ACHN (cell line): ENCODE data around the gene RITA1.

Source experiments
- DNase-seq: peaks from one replicate; pipeline ENCODE4 v3.0.0-alpha.2; 2015
- in situ Hi-C: cut with HindIII; loops from 2 replicates; pipeline ENCODE4 v1.10.0; 2017; ENCODE audit warnings: low sequenced_read_pairs, low pct_ligation_motif_present, low pct_unique_long_range_greater_than_20kb

RITA1 gene

DNA sequence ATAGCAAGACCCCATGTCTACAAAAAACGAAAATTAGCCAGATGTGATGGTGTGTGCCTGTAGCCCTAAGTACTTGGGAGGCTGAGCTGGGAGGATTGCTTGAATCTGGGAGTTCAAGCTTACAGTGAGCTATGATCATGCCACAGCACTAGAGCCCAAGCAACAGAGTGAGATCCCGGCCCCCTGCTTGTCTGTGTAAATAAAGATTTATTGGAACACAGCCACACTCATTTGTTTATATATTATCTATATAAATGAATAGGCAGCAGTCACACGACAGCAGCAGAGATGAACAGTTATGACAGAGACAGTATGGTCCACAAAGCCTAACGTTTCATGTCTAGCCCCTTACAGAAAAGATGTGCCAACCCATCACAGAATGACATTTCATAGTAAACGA, 15.1 kb upstream of the RITA1 start:
- DNase-seq: no peak
- in situ Hi-C loops: loop anchor here (25.0 kb wide), 1 partner anchor 108 kb away; the partner anchor contains the start of gene DTX1

DNA sequence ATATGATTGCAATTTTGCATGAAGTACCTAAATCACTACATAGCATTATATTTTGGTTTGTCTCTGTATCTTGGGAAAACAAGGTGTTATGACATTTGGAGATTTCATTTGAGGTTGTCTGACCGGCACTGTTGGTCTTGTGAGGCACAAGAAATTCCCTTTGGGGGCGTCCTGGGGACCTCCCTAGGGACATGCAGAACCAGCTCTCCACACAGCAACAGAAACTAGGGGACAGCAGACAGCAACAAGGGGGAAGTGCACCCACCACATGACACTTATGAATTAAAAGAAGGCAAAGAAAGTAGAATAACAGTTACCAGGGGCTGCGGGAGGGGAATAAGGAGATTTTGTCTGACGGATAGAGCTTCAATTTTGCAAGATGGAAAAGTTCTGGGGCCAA, 14.6 kb upstream of the RITA1 start:
- in situ Hi-C loops: loop anchor here (25.0 kb wide), 1 partner anchor 109 kb away; the partner anchor contains the start of gene DTX1
- DNase-seq: no peak

DNA sequence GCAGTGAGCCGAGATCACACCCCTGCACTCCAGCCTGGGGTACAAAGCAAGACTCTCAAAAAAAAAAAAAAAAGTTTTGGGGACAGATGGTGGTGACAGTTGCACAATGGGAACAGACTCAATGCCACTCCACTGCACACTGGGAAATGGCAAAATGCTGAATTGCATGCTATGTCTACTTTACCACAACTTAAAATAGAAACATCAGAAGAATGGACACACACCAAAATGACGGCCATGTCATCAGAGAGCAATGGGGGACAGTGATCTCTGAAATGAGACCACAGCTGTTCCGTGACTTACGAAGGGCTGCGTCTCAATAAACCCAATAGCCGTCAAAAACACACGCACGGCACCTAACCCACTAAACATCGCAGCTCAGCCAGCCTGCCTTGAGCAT, 14.0 kb upstream of the RITA1 start:
- in situ Hi-C loops: loop anchor here (25.0 kb wide), 1 partner anchor 109 kb away; the partner anchor contains the start of gene DTX1
- no peak for DNase-seq

DNA sequence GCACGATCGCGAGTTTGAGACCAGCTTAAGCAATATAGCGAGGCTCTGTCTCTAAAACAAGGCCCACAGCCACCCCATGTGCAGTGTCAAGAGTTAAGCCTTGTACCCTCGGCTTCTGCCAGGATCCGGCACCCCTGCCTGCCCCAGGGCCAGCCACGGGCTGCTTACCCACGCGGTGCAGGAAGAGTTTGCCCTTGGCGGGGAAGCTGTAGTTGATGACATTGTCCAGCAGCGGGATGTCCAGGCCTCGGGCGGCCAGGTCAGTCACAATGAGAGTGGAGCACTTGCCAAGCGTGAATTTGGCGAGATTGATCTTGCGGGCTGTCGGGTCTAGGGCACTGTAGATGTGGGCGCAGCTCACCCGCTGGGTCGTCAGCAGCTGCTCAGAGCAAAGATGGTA, 13.3 kb upstream of the RITA1 start:
- in situ Hi-C loops: loop anchor here (25.0 kb wide), 1 partner anchor 110 kb away; the partner anchor contains the start of gene DTX1
- no peak for DNase-seq

DNA sequence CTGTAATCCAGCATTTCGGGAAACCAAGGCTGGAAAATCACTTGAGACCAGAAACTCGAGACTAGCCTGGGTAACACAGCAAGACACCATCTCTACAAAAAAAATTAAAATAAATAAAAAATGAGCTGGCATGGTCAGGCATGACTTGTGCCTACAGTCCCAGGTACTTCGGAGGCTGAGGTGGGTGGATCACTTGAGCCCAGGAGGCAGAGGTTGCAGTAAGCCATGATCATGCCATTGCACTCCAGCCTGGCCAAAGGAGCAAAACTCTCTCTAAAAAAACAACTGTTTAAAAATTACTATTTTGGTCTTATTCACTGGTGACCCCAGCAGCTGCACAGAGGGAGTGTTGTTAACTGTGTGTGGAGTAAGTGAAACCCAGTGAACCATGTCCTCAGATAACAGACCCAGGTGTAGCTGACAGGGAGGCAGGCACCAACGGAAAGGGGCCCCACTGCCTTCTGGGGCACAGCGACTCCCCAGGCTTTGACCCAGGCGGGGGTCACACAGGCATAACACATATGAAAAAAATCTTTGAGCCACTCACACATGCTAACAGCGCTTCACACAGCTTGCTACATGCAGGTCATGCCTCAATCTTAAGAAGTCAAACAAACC, 12.3 kb upstream of the RITA1 start:
- no peak for DNase-seq
- in situ Hi-C loops: loop anchor here (25.0 kb wide), 1 partner anchor 111 kb away; the partner anchor contains the start of gene DTX1

DNA sequence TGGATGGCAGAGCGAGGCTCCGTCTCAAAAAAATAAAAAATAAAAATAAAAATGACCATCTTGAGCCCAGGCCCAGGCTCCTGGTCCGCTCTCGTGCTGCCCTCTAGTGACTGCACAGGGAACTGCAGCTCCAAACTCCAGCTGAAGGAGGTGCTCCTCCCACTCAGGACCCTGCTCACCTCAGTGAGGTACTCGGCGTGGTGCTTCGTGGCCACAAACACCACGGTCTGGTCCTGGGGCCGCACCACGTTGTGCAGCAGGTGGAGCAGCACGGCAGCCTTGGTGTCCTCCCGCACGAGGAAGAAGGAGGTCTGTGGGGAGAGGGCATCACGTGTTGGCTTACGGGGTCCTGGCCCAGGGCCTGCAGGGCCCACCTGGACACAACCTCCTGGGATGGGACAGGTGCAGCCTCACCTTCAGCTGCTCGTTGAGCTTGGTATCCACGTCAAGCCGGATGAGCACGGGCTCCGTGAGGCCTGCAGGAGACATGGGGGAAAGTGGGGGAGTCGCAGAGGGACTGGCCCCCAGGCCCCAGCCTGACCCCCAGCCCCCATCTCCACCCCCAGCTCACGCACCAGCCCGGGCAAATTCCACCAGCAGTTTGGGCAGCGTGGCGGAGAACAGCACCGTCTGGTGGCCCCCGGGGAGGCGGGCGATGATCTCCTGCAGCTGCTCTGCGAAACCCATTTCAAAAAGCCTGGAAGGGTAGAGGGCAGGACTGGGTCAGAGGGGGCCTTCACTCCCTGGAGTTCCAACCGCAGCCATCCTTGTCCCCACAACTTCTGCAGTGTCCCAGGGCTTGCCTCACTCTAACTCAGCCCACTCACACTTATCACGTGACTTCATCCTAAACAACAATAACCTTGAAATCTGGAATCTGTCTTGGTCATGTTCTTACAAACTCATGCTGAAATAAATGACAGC, 10.8 kb upstream of the RITA1 start:
- in situ Hi-C loops: loop anchor here (25.0 kb wide), 1 partner anchor 112 kb away; the partner anchor contains the start of gene DTX1
- DNase-seq: peak; percentile 86

DNA sequence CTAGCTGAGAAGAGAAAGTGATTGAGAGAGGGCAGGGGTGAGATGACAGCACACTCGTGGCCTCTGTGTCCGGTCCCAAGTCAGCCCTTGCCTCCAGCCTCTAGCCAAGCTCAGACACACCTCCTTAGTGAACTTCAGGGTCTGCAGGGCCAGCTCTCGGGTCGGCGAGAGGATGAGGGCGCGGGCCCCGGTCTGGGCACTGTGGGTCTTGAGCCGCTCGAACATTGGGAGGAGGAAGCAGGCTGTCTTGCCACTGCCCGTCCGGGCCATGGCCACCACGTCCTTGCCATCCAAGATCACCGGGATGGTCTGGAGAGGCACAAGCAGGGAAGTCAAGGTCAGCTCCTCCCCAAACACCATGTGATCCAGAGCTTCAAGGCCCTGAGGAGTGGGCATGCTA, 6.5 kb upstream of the RITA1 start:
- no peak for DNase-seq
- in situ Hi-C loops: no loop called here

DNA sequence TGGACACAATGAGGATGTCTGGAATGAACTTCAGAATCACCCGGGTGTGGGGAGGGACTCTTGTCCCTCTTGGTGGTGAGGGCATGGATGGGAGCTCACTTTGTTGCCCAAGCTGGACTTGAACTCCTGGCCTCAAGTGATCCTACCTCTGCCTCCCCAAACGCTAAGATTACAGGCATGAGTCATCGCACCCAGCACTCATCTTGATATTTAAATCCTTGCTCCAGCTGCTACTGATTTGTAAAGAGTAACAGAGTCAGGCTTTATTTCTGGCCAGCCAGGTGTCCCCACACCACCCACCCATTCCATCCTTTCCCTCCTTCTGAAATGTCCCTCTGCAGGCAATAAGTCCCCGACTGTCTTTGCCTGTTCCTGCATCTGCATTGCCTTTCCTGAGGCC, 5.2 kb upstream of the RITA1 start:
- in situ Hi-C loops: no loop called here
- no peak for DNase-seq

DNA sequence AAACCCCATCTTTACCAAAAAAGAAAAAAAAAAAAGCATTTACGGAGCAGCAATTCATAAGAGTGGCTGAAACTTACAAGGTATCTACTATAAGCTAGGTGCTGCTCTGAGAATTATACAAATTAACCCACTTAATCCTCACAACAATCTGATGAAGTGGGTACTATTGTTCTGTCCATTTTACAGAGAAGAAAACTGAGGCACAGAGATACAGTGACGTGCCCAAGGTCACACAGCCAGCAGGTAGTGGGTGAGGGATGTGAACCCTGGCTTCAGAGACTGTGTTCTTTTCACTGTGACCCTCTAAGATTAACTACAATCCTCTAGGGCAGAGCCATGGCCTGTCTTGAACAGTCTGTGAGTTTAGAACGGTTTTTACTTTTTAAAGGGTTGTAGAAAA, 3.5 kb upstream of the RITA1 start:
- in situ Hi-C loops: no loop called here
- no peak for DNase-seq

DNA sequence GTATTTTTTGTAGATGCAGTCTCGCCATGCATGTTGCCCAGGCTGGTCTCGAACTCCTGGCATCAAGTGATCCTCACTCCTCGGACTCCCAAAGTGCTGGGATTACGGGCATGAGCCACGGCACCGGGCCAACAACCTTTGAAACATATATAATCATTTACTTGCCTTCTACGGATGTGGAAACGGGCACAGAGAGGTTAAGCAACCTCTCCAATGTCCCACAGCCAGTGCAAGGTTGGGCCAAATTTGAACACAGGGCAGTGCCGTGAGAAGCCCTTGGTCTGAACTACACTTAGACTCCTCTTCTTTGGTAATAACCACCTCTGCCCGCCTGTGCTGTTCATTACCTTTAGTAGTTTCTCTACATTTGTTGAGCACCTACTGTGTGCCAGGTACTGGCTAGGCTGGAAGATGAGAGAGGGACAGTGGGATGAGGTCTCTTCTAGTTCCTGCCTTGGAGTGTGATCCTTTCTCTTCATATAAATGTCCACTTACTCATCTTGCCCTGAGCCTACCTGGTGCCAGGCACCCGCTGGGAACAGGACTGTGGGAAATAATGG, 2.4 kb upstream of the RITA1 start:
- no peak for DNase-seq
- in situ Hi-C loops: no loop called here

DNA sequence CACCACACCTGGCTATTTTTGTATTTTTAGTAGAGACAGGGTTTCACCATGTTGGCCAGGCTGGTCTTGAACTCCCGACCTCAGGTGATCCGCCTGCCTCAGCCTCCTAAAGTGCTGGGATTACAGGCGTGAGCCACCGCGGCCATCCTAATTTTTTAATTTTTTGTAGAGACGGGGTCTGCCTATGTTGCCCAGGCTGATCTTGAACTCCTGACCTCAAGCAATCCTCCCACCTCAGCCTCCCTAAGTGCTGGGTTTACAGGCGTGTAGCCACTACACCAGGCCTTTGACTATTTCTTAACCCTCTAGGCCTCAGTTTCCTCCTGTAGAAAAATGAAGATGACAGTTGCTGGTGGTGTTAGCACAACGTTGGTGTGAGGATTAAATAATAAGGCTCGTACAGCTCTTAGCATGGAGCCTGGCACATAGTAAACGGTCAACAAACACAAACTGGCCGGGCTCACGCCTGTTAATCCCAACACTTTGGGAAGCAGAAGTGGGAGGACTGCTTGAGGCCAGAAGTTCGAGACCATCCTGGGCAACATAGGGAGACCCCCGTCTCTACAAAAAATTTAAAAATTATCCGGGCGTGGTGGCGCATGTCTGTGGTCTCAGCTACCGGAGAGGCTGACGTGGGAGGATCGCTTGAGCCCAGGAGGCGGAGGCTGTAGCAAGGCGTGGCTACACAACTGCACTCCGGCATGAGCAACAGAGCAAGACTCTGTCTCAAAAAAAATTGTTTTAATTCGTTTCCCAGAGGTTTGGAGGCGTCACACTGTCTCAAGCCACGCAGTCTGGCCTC, 1.2 kb upstream of the RITA1 start:
- DNase-seq: no peak
- in situ Hi-C loops: no loop called here

DNA sequence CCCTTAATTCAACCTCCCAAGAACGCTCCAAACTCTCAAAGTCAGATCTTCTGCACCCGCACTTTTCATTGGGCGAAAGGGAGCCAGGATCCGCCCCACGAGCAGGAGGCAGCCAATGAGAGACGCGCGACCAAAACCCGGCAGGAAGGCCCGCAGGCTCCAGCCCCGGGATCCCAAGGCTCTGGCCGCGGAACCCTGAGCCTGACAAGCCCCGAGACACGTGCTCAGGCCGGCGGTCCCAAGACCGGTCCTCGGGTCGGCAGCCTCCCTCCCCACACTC, 681 bp upstream of the RITA1 start:
- in situ Hi-C loops: no loop called here
- DNase-seq: peak; percentile 96

DNA sequence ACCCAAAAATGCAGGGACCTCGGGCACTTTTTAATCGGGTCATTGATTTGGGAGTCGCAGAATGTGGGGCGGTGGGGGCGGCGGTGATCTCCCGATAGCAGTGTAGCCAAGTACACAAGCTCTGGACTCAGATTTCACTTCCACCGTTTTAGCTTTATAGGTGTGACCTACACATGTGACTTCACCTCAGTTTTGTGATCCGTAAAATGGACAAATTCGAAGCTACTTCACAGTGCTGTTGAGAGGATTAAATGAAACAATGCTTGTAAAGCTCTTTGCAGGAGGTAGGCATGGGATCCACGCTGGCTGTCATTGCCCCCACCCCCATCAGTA, 478 bp downstream of the RITA1 start:
- peak; percentile 31 for DNase-seq
- in situ Hi-C loops: no loop called here

DNA sequence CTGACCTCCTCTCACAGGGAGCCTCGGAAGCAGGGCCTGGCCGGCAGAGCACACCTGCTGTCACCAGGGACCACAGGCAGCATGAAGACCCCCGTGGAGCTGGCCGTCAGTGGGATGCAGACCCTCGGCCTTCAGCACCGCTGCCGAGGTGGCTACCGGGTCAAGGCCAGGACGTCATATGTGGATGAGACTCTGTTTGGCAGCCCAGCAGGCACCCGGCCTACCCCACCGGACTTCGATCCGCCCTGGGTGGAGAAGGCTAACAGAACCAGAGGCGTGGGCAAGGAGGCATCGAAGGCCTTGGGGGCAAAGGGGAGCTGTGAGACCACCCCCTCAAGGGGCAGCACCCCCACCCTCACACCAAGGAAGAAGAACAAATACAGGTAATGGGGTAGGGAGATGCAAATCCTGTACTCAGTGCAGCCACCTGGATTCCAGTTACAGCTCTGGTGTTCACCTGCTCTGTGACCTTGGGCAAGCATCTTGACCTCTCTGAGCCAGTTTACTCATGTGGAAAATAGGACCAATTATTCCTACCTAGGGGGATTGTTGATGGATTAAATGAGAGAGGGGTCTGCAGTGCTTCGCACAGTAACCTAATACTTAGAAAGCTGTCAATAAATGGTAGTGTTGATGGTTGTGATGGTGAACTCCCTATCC, 1.3 kb downstream of the RITA1 start:
- no peak for DNase-seq
- in situ Hi-C loops: no loop called here

DNA sequence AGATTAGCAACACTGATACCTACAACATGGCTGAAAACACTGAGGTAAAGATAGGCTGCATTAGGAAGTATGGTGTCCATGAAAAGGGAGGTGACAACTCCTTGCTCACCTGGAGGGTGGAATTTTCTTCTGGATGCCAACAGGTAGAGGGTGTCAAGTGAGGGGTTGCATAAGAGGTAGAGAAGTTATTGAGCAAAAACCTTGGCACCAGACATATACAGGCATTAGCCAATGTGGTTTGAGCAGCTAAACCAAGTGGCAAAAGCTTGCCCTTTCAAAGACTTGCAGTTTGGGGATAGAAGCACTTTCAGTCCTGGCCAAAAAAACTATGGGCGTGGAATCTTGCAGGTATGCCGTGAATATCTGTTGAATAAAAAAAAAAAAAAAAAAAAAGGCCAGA, 3.8 kb downstream of the RITA1 start:
- no peak for DNase-seq
- in situ Hi-C loops: no loop called here

DNA sequence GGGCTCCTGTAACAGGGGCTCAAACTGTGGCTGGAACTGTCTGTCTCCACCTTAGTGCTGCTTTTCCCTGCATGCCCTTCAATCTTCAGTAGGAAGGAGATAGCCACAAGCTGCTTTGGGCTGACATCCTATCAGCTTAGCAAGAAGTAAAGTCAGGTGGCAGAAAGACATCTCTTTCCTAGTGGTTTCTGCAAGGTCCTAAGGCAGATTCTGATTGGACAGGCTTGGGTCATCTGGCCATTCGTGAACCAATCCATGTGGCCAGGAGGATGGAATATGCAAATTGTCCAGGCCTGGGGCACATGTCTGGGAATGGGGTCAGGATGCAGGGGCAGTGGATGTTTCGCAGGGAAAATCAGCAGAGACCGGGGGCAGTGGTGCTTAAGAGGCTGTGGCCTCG, 5.2 kb downstream of the RITA1 start:
- in situ Hi-C loops: no loop called here
- DNase-seq: peak; percentile 88

DNA sequence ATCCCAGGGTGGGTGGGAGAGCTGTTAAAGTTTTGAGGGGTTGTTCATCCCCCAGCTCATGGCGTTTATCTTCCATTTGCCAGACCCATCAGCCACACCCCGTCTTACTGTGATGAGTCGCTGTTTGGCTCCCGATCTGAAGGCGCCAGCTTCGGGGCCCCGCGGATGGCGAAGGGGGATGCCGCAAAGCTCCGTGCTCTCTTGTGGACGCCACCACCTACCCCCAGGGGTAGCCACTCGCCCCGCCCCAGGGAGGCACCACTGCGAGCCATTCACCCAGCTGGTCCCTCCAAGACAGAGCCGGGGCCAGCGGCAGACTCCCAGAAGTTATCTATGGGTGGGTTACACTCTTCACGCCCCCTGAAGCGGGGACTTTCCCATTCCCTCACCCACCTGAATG, 5.7 kb downstream of the RITA1 start:
- no peak for DNase-seq
- in situ Hi-C loops: no loop called here

DNA sequence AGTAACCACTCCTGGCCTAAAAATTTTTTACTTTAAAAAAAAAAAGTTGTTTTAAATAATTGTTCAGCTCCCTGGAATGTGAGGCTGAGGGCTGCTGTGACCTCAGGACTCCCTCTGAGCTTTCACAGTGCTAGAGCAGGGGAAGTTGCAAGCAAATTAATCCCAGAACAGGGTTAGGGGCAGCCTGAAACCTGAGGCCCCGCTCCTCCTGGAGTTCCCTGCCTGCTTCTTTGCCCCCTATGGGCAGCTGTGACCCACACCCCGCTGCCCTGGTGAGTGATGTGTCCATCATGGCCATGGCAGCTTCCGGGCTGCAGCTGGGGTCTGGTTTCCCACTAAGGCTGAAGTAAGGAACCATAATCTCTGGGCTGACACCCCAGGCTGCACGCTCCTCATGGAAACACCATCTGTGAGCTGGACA, 9.5 kb downstream of the RITA1 start:
- in situ Hi-C loops: no loop called here
- DNase-seq: peak; percentile 58
